Measurements from ENCODE around the gene SCRG1. TPM values are rescaled to one million over a fixed set of nuclear protein-coding genes. Genes with fewer than 3 reads are reported as not detected.

The SCRG1 gene
- total RNA-seq, 1 donor from 2014 or later = not detected

DNA sequence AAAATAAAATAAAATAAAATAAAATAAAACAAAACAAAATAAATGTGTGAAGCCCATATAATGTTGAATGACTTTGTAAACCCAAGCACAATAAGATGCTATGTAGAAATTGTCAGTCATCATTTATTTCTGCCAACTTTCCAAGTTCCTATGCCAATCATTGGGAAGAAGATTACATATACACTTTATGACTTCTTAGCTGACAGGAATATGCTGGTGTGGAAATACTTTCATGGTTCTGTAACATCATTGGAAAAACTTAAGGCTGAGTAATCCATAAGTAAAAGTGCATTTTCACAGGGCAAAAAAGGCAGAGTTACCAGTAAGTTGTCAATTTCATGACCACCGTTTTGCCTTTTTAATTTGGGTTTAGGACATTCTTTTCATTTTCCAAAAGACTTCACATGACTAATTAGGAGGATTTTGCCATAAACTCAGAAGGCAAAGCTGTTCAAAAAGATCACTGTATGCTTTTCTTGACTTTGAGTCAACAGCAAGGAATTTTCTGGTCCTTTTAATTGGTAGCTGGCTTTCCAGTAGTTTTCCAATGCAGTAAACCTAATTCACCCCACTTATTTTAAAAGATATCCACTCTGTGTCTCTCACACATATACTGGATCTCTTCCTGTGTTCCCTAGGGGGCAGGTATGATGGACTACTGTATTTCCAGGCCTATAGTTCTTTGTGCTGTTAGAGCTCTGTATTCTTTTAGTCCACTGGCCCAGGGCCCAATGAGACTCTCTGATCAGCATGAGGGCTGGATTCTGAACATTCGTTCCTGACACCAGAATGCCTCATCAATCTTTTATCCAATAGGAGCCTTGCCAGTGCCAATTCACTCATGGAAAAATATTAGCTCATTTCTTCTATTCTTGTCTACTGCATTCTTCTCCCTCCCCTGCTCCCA lies 26.2 kb upstream of the SCRG1 start:
- H3K27ac Mint-ChIP-seq = no peak overlapping the region
- H3K27me3 Mint-ChIP-seq (ENCODE audit: low read depth) = peaks cover under 1% of the 10 kb centered on the region
- no peaks in the 10 kb centered on the region for H3K36me3 Mint-ChIP-seq (ENCODE audit: low read depth)
- no peak for DNase-seq (ENCODE audit: low spot score)
- intact Hi-C loops (cut with micrococcal nuclease) = no loop called here
- no peaks in the 10 kb centered on the region for H3K9me3 Mint-ChIP-seq
- H3K4me1 Mint-ChIP-seq (ENCODE audit: low read depth) = peaks cover 18% of the 10 kb centered on the region
- no peak overlapping the region for H3K4me3 Mint-ChIP-seq (ENCODE audit: low read depth)

DNA sequence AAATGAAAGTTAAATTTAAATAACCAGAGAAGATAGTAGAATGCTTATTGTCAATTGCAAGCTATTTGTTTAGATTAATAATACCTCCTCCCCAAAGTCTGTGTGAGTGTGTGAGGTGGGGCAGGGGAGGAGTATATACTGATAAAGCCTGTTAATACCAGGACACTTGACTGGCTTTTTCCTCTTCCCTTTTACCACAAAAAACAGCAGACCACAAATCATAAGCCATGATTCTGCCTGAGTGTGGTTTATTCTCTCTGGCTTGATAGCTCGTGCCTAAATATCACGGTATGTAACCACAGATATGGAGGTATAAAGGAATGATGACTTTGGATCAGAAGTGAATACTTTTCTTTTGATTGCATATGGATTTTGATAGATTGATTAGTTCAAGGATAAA lies 21.9 kb upstream of the SCRG1 start:
- Mint-ChIP-seq H3K27me3 (ENCODE audit: low read depth) (peaks cover 2% of the 10 kb centered on the region), H3K36me3 (ENCODE audit: low read depth) (no peaks in the 10 kb centered on the region), H3K9me3 (no peaks in the 10 kb centered on the region), H3K4me3 (ENCODE audit: low read depth) (no peak overlapping the region), H3K27ac (no peak overlapping the region), H3K4me1 (ENCODE audit: low read depth) (peaks cover 8% of the 10 kb centered on the region)
- no peak for DNase-seq (ENCODE audit: low spot score)
- intact Hi-C loops (cut with micrococcal nuclease) = loop anchor here (1.0 kb wide), 1 partner anchor 74 kb away; no protein-coding TSS in a partner anchor

DNA sequence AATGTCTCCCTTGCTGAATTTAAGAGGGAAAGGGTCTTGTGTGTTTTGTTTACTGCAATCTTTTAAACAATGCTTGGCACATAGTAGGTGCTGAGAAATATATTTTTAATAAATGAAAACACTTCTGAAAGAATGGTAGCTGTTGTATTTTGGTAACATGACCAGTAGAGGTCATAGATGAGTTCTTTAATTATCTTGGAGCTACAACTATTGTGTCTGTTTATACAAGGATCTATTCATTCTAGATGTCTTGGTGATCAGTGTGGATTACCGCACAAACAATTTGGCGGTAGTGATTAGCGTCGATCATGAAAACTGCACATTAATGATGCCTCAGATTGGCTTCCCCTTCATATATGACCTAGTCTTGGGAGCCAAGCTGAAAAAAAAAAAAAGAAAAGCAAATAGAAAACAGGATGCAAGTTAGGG lies 21.4 kb upstream of the SCRG1 start:
- Mint-ChIP-seq H3K27ac (no peak overlapping the region), H3K36me3 (ENCODE audit: low read depth) (no peaks in the 10 kb centered on the region), H3K4me3 (ENCODE audit: low read depth) (no peak overlapping the region), H3K9me3 (no peaks in the 10 kb centered on the region), H3K4me1 (ENCODE audit: low read depth) (peaks cover 4% of the 10 kb centered on the region), H3K27me3 (ENCODE audit: low read depth) (peaks cover 2% of the 10 kb centered on the region)
- intact Hi-C loops (cut with micrococcal nuclease) = loop anchor here (1.0 kb wide), 1 partner anchor 74 kb away; no protein-coding TSS in a partner anchor
- DNase-seq (ENCODE audit: low spot score) = no peak

DNA sequence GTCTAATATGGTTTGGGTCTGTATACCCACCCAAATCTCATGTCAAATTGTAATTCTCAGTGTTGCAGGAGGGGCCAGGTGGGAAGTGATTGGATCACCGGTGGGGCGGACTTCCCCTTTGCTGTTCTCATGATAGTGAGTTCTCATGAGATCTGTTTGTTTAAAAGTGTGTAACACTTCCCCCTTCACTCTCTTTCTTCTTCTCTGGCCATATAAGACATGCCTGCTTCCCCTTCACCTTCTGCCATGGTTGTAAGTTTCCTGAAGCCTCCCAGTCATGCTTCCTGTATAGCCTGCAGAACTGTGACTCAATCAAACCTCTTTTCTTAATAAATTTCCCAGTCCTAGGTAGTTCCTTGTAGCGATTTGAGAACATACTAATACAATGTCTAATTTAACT lies 19.7 kb upstream of the SCRG1 start:
- intact Hi-C loops (cut with micrococcal nuclease) = loop anchor here (5.0 kb wide), 1 partner anchor 391 kb away; no protein-coding TSS in a partner anchor
- Mint-ChIP-seq H3K36me3 (ENCODE audit: low read depth) (no peaks in the 10 kb centered on the region), H3K4me1 (ENCODE audit: low read depth) (peaks cover 4% of the 10 kb centered on the region), H3K9me3 (no peaks in the 10 kb centered on the region), H3K27ac (no peak overlapping the region), H3K27me3 (ENCODE audit: low read depth) (peaks cover 2% of the 10 kb centered on the region), H3K4me3 (ENCODE audit: low read depth) (no peak overlapping the region)
- DNase-seq (ENCODE audit: low spot score) = no peak

- Mint-ChIP-seq H3K27ac (no peak overlapping the region), H3K36me3 (ENCODE audit: low read depth) (no peaks in the 10 kb centered on the region), H3K4me3 (ENCODE audit: low read depth) (no peak overlapping the region), H3K4me1 (ENCODE audit: low read depth) (peaks cover 4% of the 10 kb centered on the region), H3K9me3 (no peaks in the 10 kb centered on the region), H3K27me3 (ENCODE audit: low read depth) (peaks cover 2% of the 10 kb centered on the region)
- no peak for DNase-seq (ENCODE audit: low spot score)
- intact Hi-C loops (cut with micrococcal nuclease) = loop anchor here (1.0 to 5.0 kb wide), 5 partner anchors 45 to 403 kb away; no protein-coding TSS in a partner anchor
Observed at GRCh38 chr4:173417833-173418232, 18.9 kb upstream of the SCRG1 start.

DNA sequence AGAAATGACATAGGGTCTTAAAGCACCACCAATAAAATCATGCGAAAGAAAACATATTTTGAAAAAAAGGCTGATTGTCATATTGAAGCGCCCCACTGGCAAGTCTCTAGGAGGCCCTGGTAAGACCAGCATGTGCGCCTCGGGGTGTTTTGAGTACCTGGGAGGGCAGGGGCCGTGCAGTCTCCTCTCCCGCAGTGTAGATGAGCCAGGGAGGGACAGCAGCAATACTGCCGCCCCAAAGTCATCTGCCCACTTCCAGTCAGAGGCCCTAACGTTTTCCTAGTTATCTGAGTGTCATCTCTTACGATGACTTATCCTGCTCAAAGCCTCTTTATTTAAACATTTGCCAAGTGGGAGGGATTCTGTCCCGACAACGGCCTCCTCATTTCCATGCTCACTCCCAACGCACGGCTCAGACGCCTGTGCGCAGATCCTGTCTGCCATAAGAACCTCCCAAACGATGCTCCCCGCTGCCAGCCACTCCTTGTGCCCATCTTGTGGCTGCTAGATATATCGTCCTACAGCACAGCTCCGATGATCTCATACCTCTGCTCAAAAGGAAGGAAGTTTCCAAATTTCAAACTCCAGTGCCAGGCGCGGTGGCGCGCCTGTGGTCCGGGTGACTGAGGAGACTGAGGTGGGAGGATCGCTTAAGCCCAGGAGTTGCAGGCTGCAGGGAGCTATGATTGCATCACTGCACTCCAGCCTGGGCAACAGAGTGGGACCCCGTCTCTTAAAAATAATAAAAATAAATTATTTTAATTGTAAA lies 17.2 kb upstream of the SCRG1 start:
- Mint-ChIP-seq H3K27me3 (ENCODE audit: low read depth) (peaks cover 2% of the 10 kb centered on the region), H3K4me3 (ENCODE audit: low read depth) (no peak overlapping the region), H3K4me1 (ENCODE audit: low read depth) (peaks cover 4% of the 10 kb centered on the region), H3K9me3 (no peaks in the 10 kb centered on the region), H3K27ac (no peak overlapping the region), H3K36me3 (ENCODE audit: low read depth) (no peaks in the 10 kb centered on the region)
- DNase-seq (ENCODE audit: low spot score) = no peak
- intact Hi-C loops (cut with micrococcal nuclease) = loop anchor here (2.0 to 5.0 kb wide), 3 partner anchors 43 to 401 kb away; no protein-coding TSS in a partner anchor

- Mint-ChIP-seq H3K4me3 (ENCODE audit: low read depth) (no peak overlapping the region), H3K4me1 (ENCODE audit: low read depth) (no peaks in the 10 kb centered on the region), H3K27ac (no peak overlapping the region), H3K36me3 (ENCODE audit: low read depth) (no peaks in the 10 kb centered on the region), H3K9me3 (no peaks in the 10 kb centered on the region), H3K27me3 (ENCODE audit: low read depth) (peaks cover 2% of the 10 kb centered on the region)
- intact Hi-C loops (cut with micrococcal nuclease) = loop anchor here (5.0 kb wide), 1 partner anchor 388 kb away; no protein-coding TSS in a partner anchor
- DNase-seq (ENCODE audit: low spot score) = no peak
Observed at GRCh38 chr4:173415092-173415491, 16.2 kb upstream of the SCRG1 start.

GRCh38 chr4:173414456-173414855 lies 15.5 kb upstream of the SCRG1 start:
- no peaks in the 10 kb centered on the region for H3K4me1 Mint-ChIP-seq (ENCODE audit: low read depth)
- H3K36me3 Mint-ChIP-seq (ENCODE audit: low read depth) = no peaks in the 10 kb centered on the region
- H3K4me3 Mint-ChIP-seq (ENCODE audit: low read depth) = no peak overlapping the region
- no peak overlapping the region for H3K27ac Mint-ChIP-seq
- no peak for DNase-seq (ENCODE audit: low spot score)
- no peaks in the 10 kb centered on the region for H3K9me3 Mint-ChIP-seq
- intact Hi-C loops (cut with micrococcal nuclease) = no loop called here
- peaks cover 2% of the 10 kb centered on the region for H3K27me3 Mint-ChIP-seq (ENCODE audit: low read depth)

GRCh38 chr4:173413036-173413435 lies 14.1 kb upstream of the SCRG1 start:
- intact Hi-C loops (cut with micrococcal nuclease) = no loop called here
- Mint-ChIP-seq H3K4me3 (ENCODE audit: low read depth) (no peak overlapping the region), H3K9me3 (no peaks in the 10 kb centered on the region), H3K27me3 (ENCODE audit: low read depth) (no peaks in the 10 kb centered on the region), H3K4me1 (ENCODE audit: low read depth) (no peaks in the 10 kb centered on the region), H3K27ac (no peak overlapping the region), H3K36me3 (ENCODE audit: low read depth) (no peaks in the 10 kb centered on the region)
- no peak for DNase-seq (ENCODE audit: low spot score)

DNA sequence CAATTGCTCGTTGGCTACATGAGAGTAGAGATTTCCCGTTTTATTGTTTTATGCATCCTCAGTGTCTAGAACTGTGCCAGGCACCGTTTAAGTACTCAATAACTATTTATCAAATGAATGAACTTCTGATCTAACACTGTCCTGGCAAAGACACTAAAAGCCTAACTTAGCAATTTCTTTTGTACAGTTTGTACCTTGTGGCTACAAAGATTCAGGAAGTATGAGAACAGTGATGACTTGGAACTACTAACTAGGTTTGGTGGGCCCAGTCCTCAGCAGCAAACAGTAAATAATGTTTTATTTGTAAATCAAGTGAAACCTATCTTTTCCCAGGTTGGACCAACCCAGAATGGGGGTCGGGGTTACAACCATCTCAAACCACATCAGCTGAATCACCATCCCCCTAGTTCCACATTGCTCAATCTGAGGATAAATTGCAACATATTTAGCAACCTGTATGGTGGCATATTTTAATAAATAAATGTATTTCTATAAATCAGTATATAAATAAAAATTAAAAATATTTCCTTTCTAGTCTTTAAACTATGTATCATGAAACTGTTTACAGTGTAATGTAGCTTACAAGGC lies 12.3 kb upstream of the SCRG1 start:
- Mint-ChIP-seq H3K4me3 (ENCODE audit: low read depth) (no peak overlapping the region), H3K27ac (no peak overlapping the region)
- intact Hi-C loops (cut with micrococcal nuclease) = no loop called here

DNA sequence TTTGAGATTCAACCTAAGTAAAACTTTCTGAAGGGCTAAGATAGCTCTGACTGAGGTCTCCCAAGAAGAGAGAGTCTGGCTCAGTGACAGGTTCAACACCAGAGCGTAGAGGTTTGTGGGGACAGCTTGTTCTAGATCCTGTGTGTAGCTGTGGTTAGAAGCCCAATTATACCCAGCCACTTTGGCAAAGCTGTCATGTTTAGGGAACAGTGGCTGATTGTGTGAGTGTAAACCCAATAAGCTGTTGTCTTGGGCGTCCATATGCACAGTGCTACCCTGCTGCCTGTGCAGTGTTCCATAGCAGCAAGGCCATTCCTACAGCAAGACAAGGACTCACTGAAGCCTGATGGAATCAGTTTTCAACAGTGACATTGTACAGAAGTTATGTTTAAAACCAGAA lies 11.2 kb upstream of the SCRG1 start:
- Mint-ChIP-seq H3K4me3 (ENCODE audit: low read depth) (no peak overlapping the region), H3K27me3 (ENCODE audit: low read depth) (no peaks in the 10 kb centered on the region), H3K27ac (no peak overlapping the region), H3K4me1 (ENCODE audit: low read depth) (peaks cover 11% of the 10 kb centered on the region), H3K9me3 (no peaks in the 10 kb centered on the region), H3K36me3 (ENCODE audit: low read depth) (no peaks in the 10 kb centered on the region)
- intact Hi-C loops (cut with micrococcal nuclease) = no loop called here
- DNase-seq (ENCODE audit: low spot score) = no peak

More for the DNA sequence above, 12.3 kb upstream of the SCRG1 start:
- no peaks in the 10 kb centered on the region for H3K27me3 Mint-ChIP-seq (ENCODE audit: low read depth)
- no peaks in the 10 kb centered on the region for H3K9me3 Mint-ChIP-seq
- peaks cover 4% of the 10 kb centered on the region for H3K4me1 Mint-ChIP-seq (ENCODE audit: low read depth)
- DNase-seq (ENCODE audit: low spot score) = no peak
- H3K36me3 Mint-ChIP-seq (ENCODE audit: low read depth) = no peaks in the 10 kb centered on the region

GRCh38 chr4:173405840-173406606 lies 7.1 kb upstream of the SCRG1 start:
- peaks cover 11% of the 10 kb centered on the region for H3K4me1 Mint-ChIP-seq (ENCODE audit: low read depth)
- no peaks in the 10 kb centered on the region for H3K9me3 Mint-ChIP-seq
- no peak overlapping the region for H3K27ac Mint-ChIP-seq
- intact Hi-C loops (cut with micrococcal nuclease) = no loop called here
- no peaks in the 10 kb centered on the region for H3K36me3 Mint-ChIP-seq (ENCODE audit: low read depth)
- H3K27me3 Mint-ChIP-seq (ENCODE audit: low read depth) = no peaks in the 10 kb centered on the region
- H3K4me3 Mint-ChIP-seq (ENCODE audit: low read depth) = no peak overlapping the region
- DNase-seq (ENCODE audit: low spot score) = no peak

Measured in activated T-helper 2 cell treated with anti-CD3 and anti-CD28 coated beads, Interferon-gamma antibody, Interleukin-2, Interleukin-4, amounts not matched to agents 10 μg/mL and 5 μg/mL and 100 μg/mL, durations not matched to agents 14 hours and 24 hours and 36 hours (primary cell).